ENCODE data around the gene FAM171A2. TPM values are rescaled to one million over a fixed set of nuclear protein-coding genes. Genes with fewer than 3 reads are reported as not detected.
A peak's percentile ranks its signal among the peaks of the same experiment; 100 is the strongest.

Gene FAM171A2
- total and polyA plus RNA-seq, 8 donors: 0.30 to 5.4 (median 0.31) TPM; not detected in 3

DNA sequence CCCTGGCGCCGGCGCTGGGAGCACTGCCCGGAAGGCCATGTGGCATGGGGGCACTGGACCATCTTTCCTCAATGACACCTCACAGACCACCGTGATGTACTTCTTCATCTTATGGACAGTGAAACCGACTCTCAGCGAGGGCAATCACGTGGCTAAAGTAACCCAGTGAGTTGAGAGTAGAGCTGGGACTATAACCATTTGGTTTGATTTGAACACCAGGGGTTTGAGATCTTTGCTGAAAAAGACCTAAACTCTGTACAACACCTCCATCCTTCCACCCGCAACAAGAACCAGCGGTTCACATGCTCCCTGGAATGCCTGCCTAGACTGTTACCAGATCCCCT, 22.5 kb upstream of the FAM171A2 start:
- Histone ChIP-seq H3K36me3 (no peaks in the 10 kb centered on the region), H3K27ac (peak overlapping the region in 1 of 5 donors; percentile 69), H3K9me3 (no peaks in the 10 kb centered on the region), H3K4me3 (peak overlapping the region; percentile 49 to 58 (median 54)), H3K4me1 (peaks cover 8 to 25% (median 20%) of the 10 kb centered on the region in 4 donors), H3K27me3 (peaks cover 0 to 32% (median 17%) of the 10 kb centered on the region in 3 donors)
- 32 to 56% (median 40%) methylated on average over 6 to 10 of the region's 10 CpGs for WGBS, 5 donors
- DNase-seq: no peak
- TF ChIP-seq, protein P1, sequence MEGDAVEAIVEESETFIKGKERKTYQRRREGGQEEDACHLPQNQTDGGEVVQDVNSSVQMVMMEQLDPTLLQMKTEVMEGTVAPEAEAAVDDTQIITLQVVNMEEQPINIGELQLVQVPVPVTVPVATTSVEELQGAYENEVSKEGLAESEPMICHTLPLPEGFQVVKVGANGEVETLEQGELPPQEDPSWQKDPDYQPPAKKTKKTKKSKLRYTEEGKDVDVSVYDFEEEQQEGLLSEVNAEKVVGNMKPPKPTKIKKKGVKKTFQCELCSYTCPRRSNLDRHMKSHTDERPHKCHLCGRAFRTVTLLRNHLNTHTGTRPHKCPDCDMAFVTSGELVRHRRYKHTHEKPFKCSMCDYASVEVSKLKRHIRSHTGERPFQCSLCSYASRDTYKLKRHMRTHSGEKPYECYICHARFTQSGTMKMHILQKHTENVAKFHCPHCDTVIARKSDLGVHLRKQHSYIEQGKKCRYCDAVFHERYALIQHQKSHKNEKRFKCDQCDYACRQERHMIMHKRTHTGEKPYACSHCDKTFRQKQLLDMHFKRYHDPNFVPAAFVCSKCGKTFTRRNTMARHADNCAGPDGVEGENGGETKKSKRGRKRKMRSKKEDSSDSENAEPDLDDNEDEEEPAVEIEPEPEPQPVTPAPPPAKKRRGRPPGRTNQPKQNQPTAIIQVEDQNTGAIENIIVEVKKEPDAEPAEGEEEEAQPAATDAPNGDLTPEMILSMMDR (IDR thresholded peaks at IDR 0.05): no peak
- TF ChIP-seq POLR2A (IDR thresholded peaks at IDR 0.05) (no peak), POLR2AphosphoS5 (IDR thresholded peaks at IDR 0.05) (no peak), EP300 (IDR thresholded peaks at IDR 0.05) (no peak)
- intact Hi-C loops (cut with DNase I; ENCODE audit: low total_unique reads): no loop called here

DNA sequence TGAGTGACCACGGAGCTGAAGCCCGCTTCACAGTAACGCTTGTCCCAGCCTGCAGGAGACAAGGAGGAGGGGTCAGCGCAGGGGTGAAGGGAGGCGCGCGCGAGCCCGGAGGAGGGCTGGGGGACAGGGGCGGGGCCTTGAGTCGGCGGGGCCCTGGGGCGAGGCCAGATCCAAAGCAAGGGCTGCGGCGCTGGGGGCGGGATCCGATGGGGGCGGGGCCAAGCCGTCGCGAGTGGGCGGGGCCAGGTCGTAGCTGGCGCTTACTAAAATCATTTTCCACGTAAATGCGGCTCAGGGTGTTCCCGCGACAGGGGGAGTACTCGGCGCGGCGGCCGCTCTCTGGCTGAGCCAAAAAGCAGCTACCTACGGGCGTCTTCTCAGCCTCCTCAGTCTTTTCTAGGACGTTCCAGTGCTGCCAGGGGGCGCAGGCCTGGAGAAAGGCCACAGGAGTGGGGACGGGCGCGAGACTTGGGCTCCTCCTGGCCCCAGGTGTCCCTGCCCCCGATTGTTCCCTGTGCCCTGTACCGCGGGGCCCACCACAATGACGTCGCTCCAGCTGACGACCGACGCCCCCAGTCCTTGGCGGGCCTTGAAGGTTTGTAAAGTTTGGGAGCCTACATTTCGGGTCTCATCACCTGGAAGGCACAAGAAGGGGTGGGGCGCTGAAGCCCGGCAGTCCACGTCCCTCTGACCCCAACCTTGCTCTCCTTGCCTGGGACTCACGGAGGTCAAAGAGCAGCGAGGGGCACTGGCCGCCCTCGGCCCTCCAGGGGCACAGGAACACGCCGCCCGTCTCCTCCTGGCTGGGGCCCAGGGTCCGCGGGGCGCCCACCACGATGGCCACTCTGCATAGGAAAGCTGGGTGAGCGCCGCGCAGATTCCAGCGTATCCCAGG, 21.9 kb upstream of the FAM171A2 start:
- H3K27ac ChIP-seq: peak overlapping the region in 1 of 5 donors; percentile 69
- H3K4me3 ChIP-seq: peak overlapping the region; percentile 49 to 58 (median 54)
- H3K27me3 ChIP-seq: peaks cover 0 to 32% (median 17%) of the 10 kb centered on the region in 3 donors

DNA sequence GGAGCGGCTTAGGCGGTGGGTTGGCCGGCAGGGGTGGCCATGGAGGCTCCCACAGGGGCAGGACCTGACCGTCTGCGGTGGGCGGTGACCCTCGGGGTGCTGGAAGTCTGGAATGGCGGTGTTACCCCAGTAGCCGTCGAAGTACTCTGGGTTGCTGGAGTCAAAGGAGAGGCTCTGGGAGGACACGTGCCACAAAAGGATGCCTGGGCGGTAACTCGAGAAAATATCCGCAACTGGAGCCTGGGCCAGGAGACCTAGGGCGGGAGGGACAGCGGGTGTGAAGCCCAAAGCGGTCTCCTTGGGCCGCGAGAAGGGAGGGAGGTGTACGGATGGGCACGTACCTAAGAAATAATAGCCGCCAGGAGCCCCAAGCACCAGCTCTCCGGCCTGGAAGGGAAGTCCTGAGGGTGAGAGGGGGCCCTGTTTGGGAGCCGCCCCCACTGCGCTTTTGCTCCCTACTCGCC, 21.2 kb upstream of the FAM171A2 start:
- peak overlapping the region in 1 of 5 donors; percentile 69 for H3K27ac ChIP-seq

More for the DNA sequence above, 21.9 kb upstream of the FAM171A2 start:
- WGBS, 5 donors: 1 to 6% (median 5%) methylated on average over 39 to 68 of the region's 68 CpGs
- TF ChIP-seq, protein P1 (IDR thresholded peaks at IDR 0.05): no peak
- TF ChIP-seq POLR2A (IDR thresholded peaks at IDR 0.05) (no peak), POLR2AphosphoS5 (IDR thresholded peaks at IDR 0.05) (peak in 1 of 3 donors; percentile 21), EP300 (IDR thresholded peaks at IDR 0.05) (no peak)
- Histone ChIP-seq H3K36me3 (no peaks in the 10 kb centered on the region), H3K4me1 (peaks cover 8 to 25% (median 20%) of the 10 kb centered on the region in 4 donors), H3K9me3 (no peaks in the 10 kb centered on the region)
- DNase-seq: peak; percentile 85 to 95
- intact Hi-C loops (cut with DNase I; ENCODE audit: low total_unique reads): no loop called here

DNA sequence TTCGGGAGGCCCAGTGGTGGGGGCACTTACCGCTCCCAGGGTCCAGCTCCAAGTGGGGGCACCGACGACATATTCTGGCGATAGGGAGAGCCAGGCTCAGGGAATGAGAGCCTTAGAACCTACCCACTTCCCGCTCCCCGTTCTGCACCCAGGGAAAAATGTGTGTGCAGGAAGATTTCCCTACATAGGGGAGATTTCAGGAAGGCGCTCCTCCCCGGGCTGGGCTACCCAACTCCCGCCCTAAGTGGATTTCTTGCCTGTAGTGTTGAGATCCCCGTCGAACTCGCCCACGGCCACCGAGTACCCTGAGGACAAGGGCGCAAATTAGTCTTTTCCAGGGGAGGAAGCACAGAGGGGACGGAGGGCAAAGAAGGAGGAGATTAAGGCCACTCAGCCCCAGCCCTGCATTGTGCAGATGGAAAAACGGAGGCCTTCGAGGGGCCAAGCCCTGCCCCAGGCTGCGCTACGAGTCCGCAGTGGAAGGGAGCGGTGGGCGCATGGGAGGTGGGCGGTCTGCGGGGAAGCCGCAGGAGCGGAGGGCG, 20.7 kb upstream of the FAM171A2 start:
- DNase-seq: no peak
- 19 to 44% (median 22%) methylated on average over 28 to 29 of the region's 29 CpGs for WGBS, 5 donors
- peaks cover 8 to 25% (median 20%) of the 10 kb centered on the region in 4 donors for H3K4me1 ChIP-seq
- intact Hi-C loops (cut with DNase I; ENCODE audit: low total_unique reads): no loop called here
- H3K4me3 ChIP-seq: peak overlapping the region in 3 of 4 donors; percentile 53 to 58 (median 54)
- H3K36me3 ChIP-seq: no peaks in the 10 kb centered on the region
- H3K27ac ChIP-seq: no peak overlapping the region
- H3K9me3 ChIP-seq: no peaks in the 10 kb centered on the region
- no peak for TF ChIP-seq POLR2AphosphoS5 (IDR thresholded peaks at IDR 0.05)
- no peak for TF ChIP-seq POLR2A (IDR thresholded peaks at IDR 0.05)
- TF ChIP-seq EP300 (IDR thresholded peaks at IDR 0.05): no peak
- TF ChIP-seq, protein P1 (IDR thresholded peaks at IDR 0.05): no peak
- peaks cover 0 to 32% (median 17%) of the 10 kb centered on the region in 3 donors for H3K27me3 ChIP-seq

More for the DNA sequence above, 21.2 kb upstream of the FAM171A2 start:
- no peaks in the 10 kb centered on the region for H3K9me3 ChIP-seq
- peaks cover 8 to 25% (median 20%) of the 10 kb centered on the region in 4 donors for H3K4me1 ChIP-seq
- H3K4me3 ChIP-seq: peak overlapping the region; percentile 49 to 58 (median 54)
- H3K36me3 ChIP-seq: no peaks in the 10 kb centered on the region
- no peak for TF ChIP-seq POLR2AphosphoS5 (IDR thresholded peaks at IDR 0.05)
- TF ChIP-seq EP300 (IDR thresholded peaks at IDR 0.05): no peak
- no peak for TF ChIP-seq POLR2A (IDR thresholded peaks at IDR 0.05)
- TF ChIP-seq, protein P1 (IDR thresholded peaks at IDR 0.05): no peak
- intact Hi-C loops (cut with DNase I; ENCODE audit: low total_unique reads): no loop called here
- peaks cover 0 to 32% (median 17%) of the 10 kb centered on the region in 3 donors for H3K27me3 ChIP-seq
- peak in 1 of 2 donors; percentile 48 for DNase-seq
- 4 to 11% (median 7%) methylated on average over 23 to 26 of the region's 26 CpGs for WGBS, 5 donors

All from stomach (tissue), 9 donors.